RWPE1 (cell line): ENCODE results near the gene RAB40C.

Experiments
- CTCF ChIA-PET: fragments of 350-600 bp; sonication (Branson Sonifier 250); formaldehyde crosslinking; extraction: SDS; loops from one replicate; lab custom pipeline; 2021; lab: Yijun Ruan, JAX
- POLR2A ChIA-PET: fragments of 400-600 bp; formaldehyde crosslinking; extraction: SDS; loops from one replicate; lab custom pipeline; 2020; ENCODE audit warnings: antibody characterized with exemption; ENCODE audit not compliant: low non-redundant PET; lab: Yijun Ruan, JAX
- DNase-seq: peaks from one replicate; pipeline ENCODE4 v3.0.0; 2012; ENCODE audit warnings: low spot score
- H3K27ac ChIP-seq: fragments of 450-650 bp; 2 replicates; pipeline ENCODE4 v1.5.1; 2017
- CTCF ChIP-seq: fragments of 450-650 bp; conservative IDR thresholded peaks from 2 replicates; pipeline ENCODE4 v1.5.1; 2017; ENCODE audit warnings: low read depth, mild to moderate bottlenecking

Gene RAB40C

GRCh38 chr16:678209-678857 is 88.5 kb downstream of the RAB40C start:
- CTCF ChIA-PET, result interaction anchor here (0.8 to 0.9 kb wide), 2 partner anchors 11 kb away, joined by 3 read pairs; no protein-coding TSS in a partner anchor
- H3K27ac ChIP-seq, result peak overlapping the region; percentile 94
- no peak for TF ChIP-seq CTCF

More at GRCh38 chr16:678209-678857, 88.5 kb downstream of the RAB40C start:
- no peak for DNase-seq
- POLR2A ChIA-PET, result interaction anchor here (0.6 kb wide), 1 partner anchor 15 kb away, joined by 3 read pairs; no protein-coding TSS in a partner anchor
